Measurements from ENCODE around the gene SMAD2.
"Not testable (repeated sequence)": the region's sequence is repeated elsewhere in the genome, so short reads cannot be mapped to it uniquely, and the experiment has no call there.

SMAD2 gene

DNA sequence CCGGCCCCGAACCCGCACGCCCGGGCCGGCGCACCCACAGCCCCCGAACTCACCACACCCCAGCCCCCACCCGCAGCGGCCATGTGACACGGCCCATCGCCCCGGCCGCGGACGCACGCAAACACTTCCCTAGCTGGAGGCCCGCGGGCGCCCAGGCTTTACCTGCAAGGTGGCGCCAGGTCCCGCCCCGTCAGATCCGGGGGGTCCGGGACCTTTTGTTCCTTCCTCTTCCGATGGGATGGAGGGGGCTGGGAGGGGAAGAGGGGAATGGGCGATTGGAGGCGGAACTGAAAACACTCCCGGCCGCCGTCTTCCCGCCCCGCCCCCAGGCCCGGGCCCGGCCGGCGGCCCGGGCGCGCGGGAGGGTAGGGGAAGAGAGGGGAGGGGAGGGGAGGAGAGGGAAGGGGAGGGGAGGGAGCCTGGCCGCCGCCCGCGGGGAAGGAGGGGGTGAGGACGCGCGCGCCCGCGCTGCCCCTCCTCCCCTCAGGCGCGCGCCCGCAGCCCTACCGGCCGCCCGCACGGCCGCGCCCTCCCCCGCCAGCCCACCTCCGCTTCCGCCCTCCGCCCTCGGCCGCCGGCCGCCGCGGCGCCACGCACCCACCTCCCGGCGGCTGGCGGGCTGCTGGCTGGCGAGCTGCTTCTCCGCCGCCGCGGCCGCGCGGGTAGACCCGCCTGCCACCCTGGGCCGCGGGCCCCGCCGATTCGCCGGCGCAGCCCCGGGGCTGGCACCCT lies at the start of gene SMAD2:
TSS of gene SMAD2 (minus strand) at position 461 of the 732 bp plus-strand sequence. CDS start 33,903 bp downstream, outside the sequence.
- peak; percentile 60 for DNase-seq (ENCODE audit: low read depth)

DNA sequence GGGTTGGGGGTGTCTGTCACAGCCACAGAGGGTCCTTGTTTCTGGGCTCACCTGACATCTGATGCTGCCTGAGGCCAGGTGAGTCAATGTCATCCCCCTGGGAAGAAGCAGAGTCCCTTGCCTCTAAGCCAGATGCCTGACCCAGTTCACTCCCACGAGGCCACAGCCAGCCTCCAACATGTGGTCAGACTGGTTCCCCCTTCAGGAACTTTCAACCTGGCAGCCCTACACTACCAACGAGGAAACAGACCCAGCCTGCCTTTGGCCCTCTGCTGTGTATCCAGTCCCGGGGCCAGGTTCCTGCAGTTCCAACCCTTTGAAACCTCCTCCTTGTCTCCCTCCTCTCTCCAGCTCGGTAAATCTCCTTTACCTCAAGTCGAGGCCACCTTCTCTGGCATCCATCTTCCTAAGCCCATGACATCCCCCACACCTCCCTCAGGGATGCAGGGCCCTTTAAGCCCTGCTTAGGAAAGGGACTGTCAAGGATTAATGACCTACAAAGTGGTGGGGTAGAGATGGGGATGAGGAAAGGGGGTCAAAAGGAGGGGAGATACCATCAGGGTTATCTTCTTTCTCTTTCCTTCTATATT lies 49.2 kb upstream of the SMAD2 start:
- DNase-seq (ENCODE audit: low read depth) = no peak

GRCh38 chr18:47978603-47979002 lies 48.1 kb upstream of the SMAD2 start:
- no peak for DNase-seq (ENCODE audit: low read depth)

DNA sequence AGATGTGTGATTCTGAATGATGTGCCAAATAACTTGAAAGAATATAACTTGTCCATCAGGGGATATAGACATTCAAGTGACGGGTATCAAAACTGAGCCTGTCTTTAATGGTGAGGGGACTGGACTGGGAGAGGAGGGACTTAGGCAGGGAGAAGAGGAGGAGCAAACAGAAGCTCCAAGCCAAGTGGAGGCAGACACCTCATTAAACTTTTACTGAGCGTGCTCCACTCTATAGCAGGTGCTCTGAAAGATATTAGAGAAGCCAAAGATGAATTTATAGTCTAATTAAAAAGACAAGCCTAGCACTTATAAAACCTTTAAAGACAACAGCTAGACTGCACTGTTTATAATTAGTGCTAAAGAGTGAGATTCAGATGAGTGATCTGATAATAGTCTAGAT lies 47.7 kb upstream of the SMAD2 start:
- no peak for DNase-seq (ENCODE audit: low read depth)

- no peak for DNase-seq (ENCODE audit: low read depth)
These were observed 45.2 kb upstream of the SMAD2 start for GRCh38 chr18:47975701-47976100.

- DNase-seq (ENCODE audit: low read depth) = no peak
These were observed 44.6 kb upstream of the SMAD2 start for GRCh38 chr18:47975105-47975504.

DNA sequence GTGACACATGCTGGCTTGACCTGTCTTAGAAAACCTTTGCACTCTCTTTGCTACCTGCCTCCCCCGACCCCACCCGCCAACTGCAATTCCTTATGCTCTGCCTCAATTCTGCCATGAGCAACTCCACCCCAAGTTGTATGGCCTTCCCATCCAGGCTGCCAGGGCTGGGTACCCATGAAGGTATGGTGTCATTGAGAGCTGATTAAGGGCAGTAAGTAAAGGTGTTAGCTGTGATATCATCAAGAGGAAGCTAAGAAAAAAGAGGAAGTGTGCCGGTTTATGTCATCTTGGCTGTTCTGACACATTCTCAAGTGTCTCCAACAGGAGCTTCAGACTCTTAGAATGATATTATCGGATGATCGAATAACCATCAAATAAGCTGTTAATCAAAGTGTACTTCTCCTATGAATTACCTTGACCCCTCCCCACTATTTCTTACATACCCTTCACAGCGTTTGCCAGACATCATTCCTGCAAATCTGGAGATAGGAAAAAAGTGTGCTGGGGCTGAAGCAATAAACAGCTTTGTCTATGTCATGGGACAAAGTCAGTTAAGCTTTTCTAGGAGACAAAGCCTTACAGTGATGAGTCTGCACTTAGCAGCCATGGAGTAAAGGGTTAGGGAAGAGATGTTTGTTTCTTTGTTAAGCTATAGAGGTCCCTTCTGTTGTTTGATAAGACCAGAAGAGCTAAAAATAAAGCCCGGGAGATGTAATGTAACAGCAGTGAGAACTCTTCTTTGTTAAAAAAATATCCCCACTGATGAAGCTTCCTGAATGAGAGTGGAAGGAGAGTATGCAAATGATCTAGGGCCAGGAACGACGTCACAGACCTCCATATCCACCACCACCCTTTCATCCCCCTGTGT lies 40.4 kb upstream of the SMAD2 start:
- no peak for DNase-seq (ENCODE audit: low read depth)

- DNase-seq (ENCODE audit: low read depth) = no peak
These were observed 39.4 kb upstream of the SMAD2 start for GRCh38 chr18:47969816-47970215.

- no peak for DNase-seq (ENCODE audit: low read depth)
These were observed 38.3 kb upstream of the SMAD2 start for GRCh38 chr18:47968721-47969120.

GRCh38 chr18:47968006-47968676 lies 37.7 kb upstream of the SMAD2 start:
- no peak for DNase-seq (ENCODE audit: low read depth)

DNA sequence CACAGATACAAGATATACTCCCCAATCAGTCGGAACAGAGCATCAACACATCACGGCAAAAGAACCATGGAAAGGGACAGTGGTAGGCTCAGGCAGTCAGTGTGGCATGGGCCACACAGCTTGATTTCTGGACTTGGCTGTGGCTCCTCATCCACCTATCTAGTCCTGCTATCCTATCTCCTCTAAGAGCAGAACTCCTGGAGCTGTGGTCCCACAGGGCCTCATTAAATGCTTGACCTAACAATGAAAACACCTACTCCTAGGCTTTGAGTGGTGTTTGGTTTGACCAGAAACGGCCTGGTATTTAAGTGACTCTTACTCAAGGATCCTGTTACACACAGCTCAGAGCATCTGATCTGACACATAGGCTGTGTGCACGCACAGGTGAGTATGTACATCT lies 33.6 kb upstream of the SMAD2 start:
- DNase-seq (ENCODE audit: low read depth) = no peak

GRCh38 chr18:47961003-47961402 lies 30.5 kb upstream of the SMAD2 start:
- DNase-seq (ENCODE audit: low read depth) = not testable (repeated sequence)

- peak; percentile 13 for DNase-seq (ENCODE audit: low read depth)
These were observed 23.0 kb upstream of the SMAD2 start for GRCh38 chr18:47953471-47953931.

DNA sequence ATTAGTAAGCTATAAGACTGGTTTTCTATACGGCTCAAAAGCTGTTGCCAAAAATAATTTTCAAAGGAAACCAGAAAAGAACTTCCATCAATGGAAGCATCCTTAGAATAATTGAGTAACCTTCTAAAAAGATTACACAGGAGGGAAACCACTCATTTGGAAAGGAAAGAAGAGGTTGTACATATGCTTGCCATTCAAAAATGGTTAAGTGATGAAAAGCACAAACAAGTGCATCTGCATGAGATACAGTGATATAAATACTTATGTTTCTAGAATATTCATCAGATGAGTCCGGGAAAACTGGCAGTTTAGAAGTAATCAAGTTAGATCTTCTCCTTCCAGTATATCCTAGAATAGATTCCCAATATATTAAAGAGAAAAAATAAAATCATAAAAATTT lies 20.1 kb upstream of the SMAD2 start:
- DNase-seq (ENCODE audit: low read depth) = no peak

GRCh38 chr18:47949202-47949601 lies 18.7 kb upstream of the SMAD2 start:
- DNase-seq (ENCODE audit: low read depth) = no peak

DNA sequence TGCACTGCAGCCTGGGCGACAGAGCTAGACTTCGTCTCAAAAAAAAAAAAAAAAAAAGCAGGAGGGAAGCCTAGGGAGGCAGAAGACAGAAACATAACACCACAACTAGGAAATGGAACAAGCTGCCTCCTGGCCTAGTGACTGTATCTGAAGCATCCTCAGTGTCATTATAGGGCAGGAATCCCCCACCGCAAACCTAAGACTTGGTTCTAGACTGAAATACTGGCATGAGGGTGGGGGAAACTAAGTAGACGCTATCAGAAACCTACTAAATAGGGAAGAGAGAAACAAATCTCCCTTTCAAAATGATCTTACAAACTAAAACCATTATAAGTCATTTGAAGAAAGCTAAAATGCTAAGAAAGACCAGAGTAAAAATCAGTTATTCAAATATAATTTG lies 16.4 kb upstream of the SMAD2 start:
- no peak for DNase-seq (ENCODE audit: low read depth)

- DNase-seq (ENCODE audit: low read depth) = no peak
These were observed 14.8 kb upstream of the SMAD2 start for GRCh38 chr18:47944972-47945852.

GRCh38 chr18:47936952-47937351 lies 6.5 kb upstream of the SMAD2 start:
- no peak for DNase-seq (ENCODE audit: low read depth)

DNA sequence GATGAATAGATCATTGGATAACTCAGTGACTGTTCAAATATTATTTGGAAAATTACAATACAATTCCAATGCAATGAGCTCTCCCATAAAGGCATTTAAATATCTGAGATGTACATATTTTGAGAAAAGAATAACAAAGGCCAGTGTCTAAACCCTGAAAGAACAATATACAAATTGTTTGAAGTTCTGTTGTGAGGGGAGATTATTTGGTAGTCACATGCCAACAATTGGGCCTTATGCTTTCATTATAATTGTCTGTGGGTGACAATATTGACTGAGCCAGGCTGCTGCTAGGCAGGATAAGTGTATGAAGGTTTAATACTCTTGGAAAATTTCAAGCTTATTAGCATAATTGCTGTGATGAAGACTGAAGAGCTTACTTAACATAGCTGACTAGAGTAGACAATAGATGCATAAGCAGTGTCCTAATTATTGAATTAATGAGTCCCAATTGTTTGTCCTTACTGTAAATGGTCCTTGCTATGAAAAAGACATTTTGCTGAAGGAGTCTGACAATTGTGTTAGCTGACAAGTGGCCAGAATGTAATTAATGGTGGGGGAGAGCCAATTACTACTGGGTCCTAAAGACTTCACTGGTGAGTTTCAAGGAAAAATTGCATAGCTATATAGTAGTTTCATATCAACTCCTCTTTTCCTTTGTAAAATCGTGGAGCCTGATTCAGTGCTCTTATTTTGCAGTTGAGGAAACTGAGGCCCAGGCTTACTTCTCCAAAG lies 5.0 kb upstream of the SMAD2 start:
- no peak for DNase-seq (ENCODE audit: low read depth)

DNA sequence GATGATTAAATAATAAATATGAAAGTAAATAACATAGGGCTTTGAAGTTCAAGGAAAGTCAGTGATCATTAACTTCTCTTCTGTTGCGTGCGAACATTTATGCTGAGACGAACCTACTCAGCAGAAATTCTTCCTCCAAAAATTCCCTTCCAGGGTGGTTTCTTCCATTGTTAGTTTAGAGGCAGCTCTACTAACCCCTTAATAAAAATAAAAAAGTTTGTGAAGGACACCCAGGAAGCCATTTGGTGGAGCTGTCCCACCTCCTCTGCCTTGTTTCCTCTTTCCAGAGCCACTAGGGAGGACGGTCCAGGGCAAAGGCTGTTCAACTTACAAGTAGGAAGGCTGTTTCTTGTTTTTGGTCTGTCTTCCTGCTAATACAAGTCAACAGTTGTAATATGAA lies 2.1 kb upstream of the SMAD2 start:
- DNase-seq (ENCODE audit: low read depth) = no peak

GRCh38 chr18:47932190-47932589 lies 1.7 kb upstream of the SMAD2 start:
- DNase-seq (ENCODE audit: low read depth) = no peak

Data from stimulated activated CD8-positive, alpha-beta memory T cell treated with anti-CD3 and anti-CD28 coated beads, Interleukin-12 subunit alpha, Interleukin-12 subunit beta, amount 100 ng/mL, for 1 hour (primary cell).